ENCODE data around the gene AGT.

The AGT gene

GRCh38 chr1:230713915-230714764, at the start of gene AGT:
Gene AGT (minus strand): TSS chr1:230714122. CDS start chr1:230710823, 3,299 bp downstream.
- DNase-seq, result no peak

- DNase-seq, result no peak
These were observed 47.7 kb upstream of the AGT start for GRCh38 chr1:230761443-230762167.

GRCh38 chr1:230760360-230760827, 46.5 kb upstream of the AGT start:
- DNase-seq, result no peak

GRCh38 chr1:230759369-230760065, 45.6 kb upstream of the AGT start:
- DNase-seq, result no peak

GRCh38 chr1:230758709-230759368, 44.9 kb upstream of the AGT start:
- no peak for DNase-seq

GRCh38 chr1:230757856-230758708, 44.2 kb upstream of the AGT start:
- DNase-seq, result no peak

GRCh38 chr1:230754796-230755195, 40.9 kb upstream of the AGT start:
- DNase-seq, result no peak

- peak; percentile 84 for DNase-seq
These were observed 39.8 kb upstream of the AGT start for GRCh38 chr1:230753586-230754251.

- no peak for DNase-seq
These were observed 39.3 kb upstream of the AGT start for GRCh38 chr1:230753191-230753585.

GRCh38 chr1:230752407-230752806, 38.5 kb upstream of the AGT start:
- DNase-seq, result peak; percentile 86

- DNase-seq, result no peak
These were observed 37.2 kb upstream of the AGT start for GRCh38 chr1:230750986-230751625.

GRCh38 chr1:230750576-230750975, 36.7 kb upstream of the AGT start:
- DNase-seq, result no peak

GRCh38 chr1:230749635-230750034, 35.7 kb upstream of the AGT start:
- no peak for DNase-seq

- DNase-seq, result no peak
These were observed 35.2 kb upstream of the AGT start for GRCh38 chr1:230749150-230749549.

GRCh38 chr1:230747890-230748800, 34.2 kb upstream of the AGT start:
- no peak for DNase-seq

- no peak for DNase-seq
These were observed 33.3 kb upstream of the AGT start, which contains the start of gene CAPN9 for GRCh38 chr1:230747127-230747730. Gene CAPN9 (plus strand): TSS chr1:230747388. CDS start chr1:230747497, 109 bp downstream.

GRCh38 chr1:230746617-230747016, 32.7 kb upstream of the AGT start:
- DNase-seq, result no peak

- no peak for DNase-seq
These were observed 31.1 kb upstream of the AGT start for GRCh38 chr1:230745071-230745470.

- no peak for DNase-seq
These were observed 30.5 kb upstream of the AGT start for GRCh38 chr1:230744382-230744781.
